Keratinocyte (primary cell): Measurements from ENCODE around the gene ADCY5. TPM values are rescaled to one million over a fixed set of nuclear protein-coding genes. Genes with fewer than 3 reads are reported as not detected.

ENCODE experiments used
- DNase-seq: peaks from one replicate; pipeline ENCODE4 v3.0.0-alpha.2; 2011; ENCODE audit warnings: low read depth, missing footprints, low spot score
- FAIRE-seq: peaks from 2 replicates; lab custom pipeline; 2011; peaks lifted over from hg19 to GRCh38; lab: Jason Lieb, UNC
- H2AFZ ChIP-seq: 2 replicates; pipeline ENCODE4 v1.6.0; 2012; ENCODE audit warnings: low read length, control low read depth, inconsistent platforms; ENCODE audit not compliant: control insufficient read depth
- H3K27ac ChIP-seq: 2 replicates; pipeline ENCODE4 v1.5.1; 2011; ENCODE audit warnings: low read length; ENCODE audit not compliant: control insufficient read depth, insufficient read depth
- H3K27me3 ChIP-seq: 3 replicates; pipeline ENCODE4 v1.6.0; 2011; ENCODE audit warnings: low read length; ENCODE audit not compliant: control insufficient read depth, insufficient read depth; ENCODE audit errors: extremely low read depth
- H3K36me3 ChIP-seq, 2 experiments: 2 replicates in 1 of 2; 3 replicates in 1 of 2; pipeline ENCODE4 v1.5.1; 2011; ENCODE audit warnings: low read length in 2 of 2, mild to moderate bottlenecking in 1 of 2; ENCODE audit not compliant: control insufficient read depth in 2 of 2, insufficient read depth in 2 of 2; ENCODE audit errors: extremely low read depth in 1 of 2
- H3K4me1 ChIP-seq: 3 replicates; pipeline ENCODE4 v1.5.1; 2011; ENCODE audit warnings: low read length; ENCODE audit not compliant: control insufficient read depth, insufficient read depth; ENCODE audit errors: extremely low read depth
- H3K4me2 ChIP-seq: 3 replicates; pipeline ENCODE4 v1.6.0; 2011; ENCODE audit warnings: low read depth, low read length; ENCODE audit not compliant: control insufficient read depth, insufficient read depth; ENCODE audit errors: extremely low read depth
- H3K4me3 ChIP-seq, 3 experiments: fragments of 200-600 bp in 1 of 3; sonication (generic) in 1 of 3; 2 replicates in 2 of 3; 3 replicates in 1 of 3; pipeline ENCODE4 v1.5.1; 2011 to 2016; ENCODE audit warnings: low read length in 3 of 3, mild to moderate bottlenecking in 3 of 3, control low read depth in 2 of 3, inconsistent platforms in 1 of 3, low read depth in 1 of 3, mixed read lengths in 1 of 3, mixed run types in 1 of 3, moderate library complexity in 1 of 3; ENCODE audit not compliant: control insufficient read depth in 2 of 3, insufficient read depth in 2 of 3; ENCODE audit errors: extremely low read depth in 1 of 3
- H3K79me2 ChIP-seq: 2 replicates; pipeline ENCODE4 v1.6.0; 2012; ENCODE audit warnings: low read length; ENCODE audit not compliant: control insufficient read depth, insufficient read depth
- H3K9ac ChIP-seq: 3 replicates; pipeline ENCODE4 v1.6.0; 2011; ENCODE audit warnings: low read length; ENCODE audit not compliant: control insufficient read depth, insufficient read depth; ENCODE audit errors: extremely low read depth
- H3K9me1 ChIP-seq: 3 replicates; pipeline ENCODE4 v1.6.0; 2011; ENCODE audit warnings: low read length; ENCODE audit not compliant: control insufficient read depth, insufficient read depth; ENCODE audit errors: extremely low read depth
- H3K9me3 ChIP-seq: 2 replicates; pipeline ENCODE4 v1.5.1; 2012; ENCODE audit warnings: low read depth, low read length; ENCODE audit not compliant: control insufficient read depth
- H4K20me1 ChIP-seq: 3 replicates; pipeline ENCODE4 v1.6.0; 2011; ENCODE audit warnings: low read length; ENCODE audit not compliant: control insufficient read depth, insufficient read depth; ENCODE audit errors: extremely low read depth
- EZH2 ChIP-seq: IDR thresholded peaks from one replicate; pipeline ENCODE4 v1.6.1; 2012; ENCODE audit warnings: inconsistent platforms, mild to moderate bottlenecking, low read length, moderate library complexity
- dilution Hi-C: fragments of 300-500 bp; cut with MboI; formaldehyde crosslinking; loops from one replicate; pipeline ENCODE4 v1.7.0; 2020; ENCODE audit warnings: low sequenced_read_pairs; ENCODE audit not compliant: extremely low pct_ligation_motif_present
- polyA plus RNA-seq, 5 experiments: library from polyadenylated mRNA; depleted of rRNA in 3 of 5; stranded (reverse) in 3 of 5; stranded (forward) in 1 of 5; unstranded in 1 of 5; fragments of >200 nt; gene quantifications; 1 replicate in 1 of 5; 2 replicates in 3 of 5; 3 replicates in 1 of 5; pipeline versions ENCODE4 v1.2.1 to v1.2.3, GENCODE V29; 2011 to 2012; ENCODE audit warnings: missing spikeins in 2 of 5, low read depth in 1 of 5, low replicate concordance in 1 of 5
- TF ChIP-seq, protein P1 (sequence below), 3 experiments: IDR thresholded peaks in 1 of 3; conservative IDR thresholded peaks in 1 of 3; optimal IDR thresholded peaks in 1 of 3; 2 replicates in 2 of 3; 3 replicates in 1 of 3; pipeline versions ENCODE3 to v1.5.1; 2011; ENCODE audit warnings: low read length in 3 of 3, mild to moderate bottlenecking in 3 of 3, moderate library complexity in 2 of 3, control low read depth in 1 of 3, inconsistent platforms in 1 of 3; ENCODE audit not compliant: insufficient read depth in 2 of 3; ENCODE audit errors: extremely low read depth in 1 of 3

Gene ADCY5
- polyA plus RNA-seq, 1 donor (not counting 4 experiments of a cell fraction or from before 2014, with no cell fraction given), result not detected

DNA sequence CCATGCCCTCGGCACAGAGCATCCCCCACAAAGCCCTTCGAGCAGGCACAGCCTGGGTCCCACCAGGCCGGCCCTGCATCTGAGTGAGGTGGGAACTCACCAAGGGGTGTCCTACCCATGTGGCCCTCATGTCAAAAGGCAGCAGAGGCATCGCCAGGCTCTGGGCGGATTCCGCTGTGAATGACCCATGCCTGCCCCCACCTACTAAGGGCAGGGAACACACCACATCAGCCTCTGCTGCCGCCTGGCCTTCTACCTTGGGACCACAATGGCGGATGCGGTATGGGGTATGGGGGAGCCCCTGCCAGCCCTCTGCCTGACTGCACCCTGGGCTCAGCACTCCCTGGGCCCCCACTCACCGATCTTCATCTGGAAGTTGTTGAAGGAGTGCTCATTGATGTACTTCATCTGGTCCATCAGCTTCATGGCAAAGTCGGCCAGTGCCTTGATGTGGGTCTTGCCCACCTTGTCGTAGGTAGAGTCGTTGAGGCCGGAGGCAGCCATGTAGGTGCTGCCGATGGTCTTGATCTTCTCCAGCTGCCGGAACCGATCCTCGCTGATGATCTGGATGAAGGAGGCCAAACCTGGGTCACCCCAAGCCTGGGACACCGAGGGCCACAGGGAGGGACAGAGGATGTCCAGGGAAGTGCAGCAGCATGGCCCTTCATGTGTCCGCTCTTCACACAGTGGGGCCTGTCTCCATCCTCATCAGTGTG, 159.3 kb downstream of the ADCY5 start:
- Histone ChIP-seq H3K79me2 (no peaks in the 10 kb centered on the region), H3K27ac (no peak overlapping the region), H3K27me3 (peaks cover 8% of the 10 kb centered on the region), H3K4me2 (no peak overlapping the region), H3K4me1 (no peaks in the 10 kb centered on the region), H4K20me1 (peaks cover 2% of the 10 kb centered on the region), H3K9me3 (no peaks in the 10 kb centered on the region), H3K4me3 (no peak overlapping the region), H2AFZ (no peak overlapping the region), H3K9ac (no peak overlapping the region), H3K36me3 (no peaks in the 10 kb centered on the region), H3K9me1 (no peaks in the 10 kb centered on the region)
- no peak for DNase-seq
- dilution Hi-C loops, result no loop called here
- FAIRE-seq, result no peak
- TF ChIP-seq, protein P1, sequence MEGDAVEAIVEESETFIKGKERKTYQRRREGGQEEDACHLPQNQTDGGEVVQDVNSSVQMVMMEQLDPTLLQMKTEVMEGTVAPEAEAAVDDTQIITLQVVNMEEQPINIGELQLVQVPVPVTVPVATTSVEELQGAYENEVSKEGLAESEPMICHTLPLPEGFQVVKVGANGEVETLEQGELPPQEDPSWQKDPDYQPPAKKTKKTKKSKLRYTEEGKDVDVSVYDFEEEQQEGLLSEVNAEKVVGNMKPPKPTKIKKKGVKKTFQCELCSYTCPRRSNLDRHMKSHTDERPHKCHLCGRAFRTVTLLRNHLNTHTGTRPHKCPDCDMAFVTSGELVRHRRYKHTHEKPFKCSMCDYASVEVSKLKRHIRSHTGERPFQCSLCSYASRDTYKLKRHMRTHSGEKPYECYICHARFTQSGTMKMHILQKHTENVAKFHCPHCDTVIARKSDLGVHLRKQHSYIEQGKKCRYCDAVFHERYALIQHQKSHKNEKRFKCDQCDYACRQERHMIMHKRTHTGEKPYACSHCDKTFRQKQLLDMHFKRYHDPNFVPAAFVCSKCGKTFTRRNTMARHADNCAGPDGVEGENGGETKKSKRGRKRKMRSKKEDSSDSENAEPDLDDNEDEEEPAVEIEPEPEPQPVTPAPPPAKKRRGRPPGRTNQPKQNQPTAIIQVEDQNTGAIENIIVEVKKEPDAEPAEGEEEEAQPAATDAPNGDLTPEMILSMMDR (optimal IDR thresholded peaks at IDR 0.05 in 1 of 3, IDR thresholded peaks at IDR 0.05 in 1 of 3, conservative IDR thresholded peaks at IDR 0.05 in 1 of 3; ENCODE audit: extremely low read depth in 1 of 3, insufficient read depth in 2 of 3, low read length in 3 of 3), result no peak
- TF ChIP-seq EZH2, result no peak

DNA sequence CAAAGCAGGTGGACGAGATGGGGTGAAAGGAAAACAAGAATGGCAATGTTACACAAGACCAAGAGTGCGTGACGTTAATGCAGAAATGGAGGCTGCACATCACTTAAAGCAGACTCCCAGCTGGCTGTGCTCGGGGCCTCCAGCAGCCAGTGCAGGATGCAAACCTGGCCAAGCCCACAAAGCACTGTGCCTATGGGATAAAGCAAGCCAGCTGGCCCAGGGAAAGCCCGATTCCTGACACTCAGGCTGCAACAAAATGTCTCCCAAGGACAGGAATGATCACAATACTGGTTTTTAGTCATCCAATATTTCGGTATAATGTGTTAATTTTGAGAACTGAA, 161.0 kb downstream of the ADCY5 start:
- H3K36me3 ChIP-seq, result no peaks in the 10 kb centered on the region
- H3K9me1 ChIP-seq, result no peaks in the 10 kb centered on the region
- TF ChIP-seq, protein P1 (optimal IDR thresholded peaks at IDR 0.05 in 1 of 3, IDR thresholded peaks at IDR 0.05 in 1 of 3, conservative IDR thresholded peaks at IDR 0.05 in 1 of 3; ENCODE audit: extremely low read depth in 1 of 3, insufficient read depth in 2 of 3, low read length in 3 of 3), result no peak
- TF ChIP-seq EZH2, result no peak
- no peak overlapping the region for H3K27ac ChIP-seq
- no peaks in the 10 kb centered on the region for H3K9me3 ChIP-seq
- no peak overlapping the region for H2AFZ ChIP-seq
- FAIRE-seq (no peak), DNase-seq (no peak)
- H3K4me3 ChIP-seq, result no peak overlapping the region
- no peaks in the 10 kb centered on the region for H3K79me2 ChIP-seq
- H4K20me1 ChIP-seq, result peaks cover 2% of the 10 kb centered on the region
- dilution Hi-C loops, result no loop called here
- H3K4me1 ChIP-seq, result no peaks in the 10 kb centered on the region
- no peak overlapping the region for H3K4me2 ChIP-seq
- H3K9ac ChIP-seq, result no peak overlapping the region
- peaks cover 7% of the 10 kb centered on the region for H3K27me3 ChIP-seq
